Endothelial cell (in vitro differentiated cells): ENCODE results near the gene SIRT4. TPM values are rescaled to one million over a fixed set of nuclear protein-coding genes. Genes with fewer than 3 reads are reported as not detected.

Experiments used
- DNase-seq: peaks from one replicate; pipeline ENCODE4 v3.0.0; 2021; ENCODE audit warnings: low spot score
- H3K27ac Mint-ChIP-seq: one replicate; pipeline ENCODE4 v1.8.0; 2021; ENCODE audit warnings: mixed read lengths, inconsistent platforms; ENCODE audit not compliant: unreplicated experiment
- H3K27me3 Mint-ChIP-seq: one replicate; pipeline ENCODE4 v1.8.0; 2021; ENCODE audit warnings: mild to moderate bottlenecking, moderate library complexity, mixed read lengths, inconsistent platforms; ENCODE audit not compliant: unreplicated experiment
- H3K36me3 Mint-ChIP-seq: one replicate; pipeline ENCODE4 v1.8.0; 2021; ENCODE audit warnings: mild to moderate bottlenecking, low read depth, mixed read lengths, inconsistent platforms; ENCODE audit not compliant: unreplicated experiment
- H3K4me1 Mint-ChIP-seq: one replicate; pipeline ENCODE4 v1.8.0; 2021; ENCODE audit warnings: mild to moderate bottlenecking, mixed read lengths, inconsistent platforms; ENCODE audit not compliant: unreplicated experiment
- H3K4me3 Mint-ChIP-seq: one replicate; pipeline ENCODE4 v1.8.0; 2021; ENCODE audit warnings: mild to moderate bottlenecking, mixed read lengths, inconsistent platforms; ENCODE audit not compliant: unreplicated experiment
- H3K9me3 Mint-ChIP-seq: one replicate; pipeline ENCODE4 v1.8.0; 2021; ENCODE audit warnings: mixed read lengths, inconsistent platforms; ENCODE audit not compliant: unreplicated experiment
- CTCF ChIP-seq: fragments of 200-600 bp; sonication (generic); IDR thresholded peaks from one replicate; pipeline ENCODE4 v1.5.0; 2021; ENCODE audit warnings: antibody characterized with exemption; ENCODE audit not compliant: unreplicated experiment
- total RNA-seq: library from RNA; stranded (reverse); fragmentation: NEBNext Ultra II Directional; extraction: Animal tissue kit (Norgen Biotek cat#: 25700); gene quantifications from one replicate; pipeline ENCODE4 v1.2.1, GENCODE V29; 2021; ENCODE audit not compliant: unreplicated experiment

The SIRT4 gene
- total RNA-seq, 1 donor from 2014 or later = 1.8 TPM

- DNase-seq = no peak
- H3K9me3 Mint-ChIP-seq = no peaks in the 10 kb centered on the region
- no peak overlapping the region for H3K4me3 Mint-ChIP-seq
- H3K27ac Mint-ChIP-seq = no peak overlapping the region
- TF ChIP-seq CTCF = no peak
- H3K4me1 Mint-ChIP-seq = peaks cover 9% of the 10 kb centered on the region
- H3K27me3 Mint-ChIP-seq = peaks cover 6% of the 10 kb centered on the region
- no peaks in the 10 kb centered on the region for H3K36me3 Mint-ChIP-seq
These were observed 19.5 kb downstream of the SIRT4 start for GRCh38 chr12:120321382-120322202.

- Mint-ChIP-seq H3K27me3 (peaks cover 4% of the 10 kb centered on the region), H3K27ac (no peak overlapping the region), H3K9me3 (no peaks in the 10 kb centered on the region), H3K36me3 (no peaks in the 10 kb centered on the region), H3K4me3 (no peak overlapping the region), H3K4me1 (no peaks in the 10 kb centered on the region)
- TF ChIP-seq CTCF = no peak
- no peak for DNase-seq
These were observed 21.7 kb downstream of the SIRT4 start for GRCh38 chr12:120323772-120324171.

GRCh38 chr12:120324841-120325417 lies 22.8 kb downstream of the SIRT4 start:
- Mint-ChIP-seq H3K9me3 (no peaks in the 10 kb centered on the region), H3K36me3 (no peaks in the 10 kb centered on the region), H3K4me3 (no peak overlapping the region), H3K27me3 (peaks cover 4% of the 10 kb centered on the region), H3K27ac (no peak overlapping the region), H3K4me1 (no peaks in the 10 kb centered on the region)
- no peak for TF ChIP-seq CTCF
- no peak for DNase-seq

GRCh38 chr12:120327593-120327992 lies 25.5 kb downstream of the SIRT4 start, which contains the start of gene PLA2G1B:
Gene PLA2G1B, minus strand, starts transcription at chr12:120327779. Its CDS starts 26 bp downstream, at chr12:120327753.
- no peak within 1 kb of the TSS for H3K4me3 Mint-ChIP-seq
- no peaks in the 10 kb centered on the region for H3K4me1 Mint-ChIP-seq
- no peak for TF ChIP-seq CTCF
- H3K27ac Mint-ChIP-seq = no peak within 1 kb of the TSS
- no peak for DNase-seq
- no peaks in the 10 kb centered on the region for H3K36me3 Mint-ChIP-seq
- H3K27me3 Mint-ChIP-seq = peaks cover 3% of the 10 kb centered on the region
- H3K9me3 Mint-ChIP-seq = no peaks in the 10 kb centered on the region

DNA sequence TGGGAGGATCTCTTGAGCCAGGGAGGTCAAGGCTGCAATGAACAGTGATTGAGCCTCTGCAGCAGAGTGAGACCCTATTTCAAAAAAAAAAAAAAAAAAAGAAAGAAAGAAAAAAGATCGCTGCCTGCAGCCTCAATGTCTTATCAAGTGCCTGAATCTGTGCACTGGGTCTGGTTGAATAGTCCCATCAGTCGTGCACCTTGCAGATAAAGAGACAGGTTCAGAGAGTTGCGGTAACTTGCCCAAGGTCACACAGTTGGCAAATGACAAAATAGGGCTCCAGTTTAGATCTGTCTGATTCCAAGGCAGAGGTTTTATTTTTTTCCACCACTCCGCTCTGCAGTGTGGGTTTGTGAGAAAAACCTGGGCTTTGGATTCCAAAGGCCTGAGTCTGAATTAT lies 26.1 kb downstream of the SIRT4 start:
- Mint-ChIP-seq H3K27ac (no peak overlapping the region), H3K9me3 (no peaks in the 10 kb centered on the region), H3K4me3 (no peak overlapping the region), H3K4me1 (no peaks in the 10 kb centered on the region), H3K27me3 (peaks cover 3% of the 10 kb centered on the region), H3K36me3 (no peaks in the 10 kb centered on the region)
- no peak for DNase-seq
- no peak for TF ChIP-seq CTCF
